NCI-H2196 treated with DMSO at 0.1 percent for 48 hours (cell line): Measurements from ENCODE around the gene IL17RA.

Source experiments
- DNase-seq: peaks from one replicate; lab custom pipeline; 2025; ENCODE audit not compliant: unreplicated experiment; lab: John Stamatoyannopoulos, UW

The IL17RA gene

DNA sequence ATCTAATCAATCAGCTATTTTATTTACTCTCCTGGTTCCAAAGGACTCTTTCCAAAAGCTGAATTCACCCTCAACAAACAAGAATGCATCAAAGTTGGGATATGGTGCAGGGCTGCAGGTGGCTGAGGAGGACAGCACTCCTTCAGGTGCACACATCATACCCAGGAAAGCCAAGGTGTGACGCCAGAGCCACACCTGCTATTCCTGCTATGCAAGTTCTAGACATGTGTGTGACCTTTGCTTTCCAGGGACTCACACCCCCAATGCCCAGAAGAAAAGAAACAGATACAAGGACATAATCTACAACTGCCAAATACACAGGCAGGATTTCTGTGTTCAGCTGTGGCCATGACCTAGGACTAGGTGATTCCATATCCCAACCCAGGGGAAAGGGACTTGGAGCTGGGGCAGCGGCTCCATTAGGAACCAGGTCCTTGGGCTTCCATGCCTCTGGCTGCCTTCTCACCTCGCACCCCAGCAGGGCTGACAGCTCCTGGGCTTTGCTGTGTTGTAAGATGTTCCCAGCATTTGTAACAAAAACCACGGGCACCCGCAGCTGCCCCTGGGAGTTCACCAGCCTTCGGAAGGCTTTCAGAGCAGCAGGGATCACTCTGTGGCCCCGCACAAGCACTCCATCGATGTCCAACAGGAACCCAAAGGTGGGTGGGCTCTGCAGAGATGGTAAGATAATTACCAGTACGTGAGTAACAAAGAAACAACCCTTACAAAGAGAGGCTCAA, 64.4 kb downstream of the IL17RA start:
- no peak for DNase-seq

DNA sequence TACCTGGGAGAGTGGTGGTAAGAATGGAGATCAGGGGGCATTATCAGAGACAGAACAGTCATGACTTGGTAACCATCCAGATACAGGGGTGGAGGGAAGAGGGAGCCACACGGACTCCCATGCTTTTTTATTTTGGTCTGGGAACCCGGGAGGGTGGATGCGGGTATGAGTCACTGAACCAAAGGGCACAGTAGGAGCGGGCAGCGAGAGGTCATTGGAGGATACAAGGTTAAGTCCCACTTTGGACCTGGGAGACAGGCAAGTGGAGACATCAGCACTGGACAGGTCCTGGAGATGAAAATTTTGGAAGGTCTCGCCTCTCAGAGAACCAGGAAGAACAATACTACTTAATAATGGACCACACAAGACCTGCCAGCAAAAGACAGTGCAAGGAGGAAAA, 67.5 kb downstream of the IL17RA start:
- no peak for DNase-seq

DNA sequence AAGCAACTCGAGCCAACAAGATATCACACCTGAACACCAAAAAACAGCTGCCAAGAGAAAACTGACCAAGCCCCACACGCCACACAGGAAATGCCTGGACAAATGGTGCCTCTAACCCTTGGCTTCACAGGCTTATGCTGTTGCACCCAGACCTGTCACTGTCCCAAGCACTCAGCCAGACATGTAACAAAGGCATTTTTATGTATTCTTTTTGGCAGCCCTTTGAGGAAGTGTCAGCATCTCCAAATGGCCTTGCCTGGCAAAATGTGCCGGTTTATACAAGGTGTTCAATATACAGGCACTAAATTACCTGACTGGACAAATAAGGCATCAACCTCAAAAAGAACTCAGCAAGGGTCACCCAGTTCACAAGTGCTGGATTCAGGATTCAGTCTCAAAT, 68.2 kb downstream of the IL17RA start:
- DNase-seq = peak; percentile 35

DNA sequence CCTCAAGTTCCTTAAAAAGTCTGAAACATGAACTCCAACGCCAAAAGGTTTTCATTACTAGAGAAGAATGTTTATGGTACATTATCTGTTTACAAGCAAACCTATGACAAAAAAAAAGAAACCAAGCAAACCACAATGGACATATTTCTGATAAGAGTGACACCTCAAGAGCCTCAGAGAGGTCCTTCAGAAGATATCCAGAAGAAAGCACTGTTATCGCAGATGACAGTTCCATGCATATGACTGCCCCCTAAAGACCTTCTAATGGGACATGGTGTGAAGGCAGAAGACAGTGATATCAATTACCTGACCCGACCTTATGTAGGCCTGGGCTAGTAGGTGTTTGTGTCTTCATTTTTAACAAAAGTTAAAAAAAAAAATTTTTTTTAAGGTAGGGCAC, 71.1 kb downstream of the IL17RA start:
- no peak for DNase-seq

DNA sequence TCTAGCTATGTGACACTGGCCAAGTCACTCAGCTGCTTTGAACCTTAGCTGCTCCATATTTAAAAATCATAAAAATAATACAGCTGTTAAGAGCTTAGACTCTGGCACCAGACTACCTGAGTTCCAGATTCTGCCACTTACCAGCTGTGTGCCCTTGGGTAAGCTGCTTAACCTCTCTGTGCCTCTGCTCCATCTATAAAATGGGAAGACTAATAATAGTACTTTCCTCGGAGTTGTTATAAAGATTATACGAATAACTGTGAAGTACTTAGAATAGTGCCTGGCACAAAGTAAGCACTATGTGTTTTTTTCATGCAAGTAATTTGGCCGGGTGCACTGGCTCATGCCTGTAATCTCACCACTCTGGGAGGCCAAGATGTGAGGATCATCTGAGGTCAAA, 72.9 kb downstream of the IL17RA start:
- no peak for DNase-seq

DNA sequence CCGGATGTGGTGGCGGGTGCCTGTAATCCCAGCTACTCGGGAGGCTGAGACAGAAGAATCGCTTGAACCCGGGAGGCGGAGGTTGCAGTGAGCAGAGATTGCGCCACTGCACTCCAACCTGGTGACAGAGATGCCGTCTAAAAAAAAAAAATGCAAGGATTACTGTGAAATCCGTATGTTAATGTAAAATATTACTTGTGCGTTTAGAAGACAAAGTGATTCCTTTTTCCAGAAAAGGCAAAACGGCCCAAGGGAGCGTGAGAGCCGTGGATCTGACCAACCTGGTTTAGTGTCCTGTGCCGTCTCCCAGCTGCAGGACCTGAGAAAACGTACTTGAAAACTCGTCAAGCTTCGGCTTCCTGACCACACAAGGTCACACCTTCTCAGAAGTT, 73.4 kb downstream of the IL17RA start:
- DNase-seq = no peak

DNA sequence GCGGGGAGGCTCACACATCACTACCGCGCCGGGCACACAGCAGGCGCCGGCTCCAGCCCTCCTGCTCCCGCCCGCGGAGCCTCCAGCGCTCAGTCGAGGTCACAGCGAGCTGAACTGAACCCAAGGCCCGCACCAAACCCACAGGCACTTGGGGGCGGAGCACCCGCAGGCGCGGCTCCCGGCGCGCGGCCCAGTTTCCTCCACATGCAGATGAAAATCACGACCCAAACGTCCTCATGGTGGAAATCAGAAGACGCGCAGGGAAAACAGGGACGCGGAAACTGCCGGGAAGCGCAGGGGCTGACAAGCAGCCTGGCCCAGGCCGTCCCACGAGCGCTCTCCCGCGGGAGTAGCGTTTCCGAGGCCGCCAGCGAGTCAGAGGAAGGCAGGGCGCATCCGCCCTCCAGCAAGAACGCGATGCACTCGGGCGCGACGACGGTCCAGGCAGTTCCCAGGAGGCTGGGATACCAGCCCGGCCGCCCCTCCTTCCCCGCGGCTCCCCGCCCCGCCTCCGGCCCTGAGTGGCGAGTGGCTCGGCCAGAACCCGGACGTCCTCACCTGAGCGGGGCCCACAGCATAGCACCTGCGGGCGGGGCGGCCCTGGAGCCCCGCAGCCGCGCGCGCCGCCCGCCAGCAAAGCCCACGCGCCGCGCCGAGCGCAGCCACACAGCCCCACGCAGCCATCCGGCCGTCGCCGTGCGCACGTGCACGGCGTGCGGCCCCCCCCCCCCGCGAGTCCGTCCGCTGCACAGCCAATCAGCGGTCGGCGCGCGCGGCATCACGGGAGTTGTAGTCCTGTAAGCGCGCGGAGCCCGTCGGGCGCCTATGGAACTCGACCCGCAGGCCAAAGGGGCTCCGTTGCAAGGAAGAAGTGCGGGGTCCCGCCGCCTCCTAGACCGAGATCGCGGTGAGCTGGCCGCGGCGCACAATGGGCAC, 74.0 kb downstream of the IL17RA start, which contains the start of gene HDHD5:
HDHD5 (minus strand) TSS at position 710 of the 936 bp plus-strand sequence; CDS start at position 684, 26 bp downstream.
- DNase-seq = peak; percentile 78

DNA sequence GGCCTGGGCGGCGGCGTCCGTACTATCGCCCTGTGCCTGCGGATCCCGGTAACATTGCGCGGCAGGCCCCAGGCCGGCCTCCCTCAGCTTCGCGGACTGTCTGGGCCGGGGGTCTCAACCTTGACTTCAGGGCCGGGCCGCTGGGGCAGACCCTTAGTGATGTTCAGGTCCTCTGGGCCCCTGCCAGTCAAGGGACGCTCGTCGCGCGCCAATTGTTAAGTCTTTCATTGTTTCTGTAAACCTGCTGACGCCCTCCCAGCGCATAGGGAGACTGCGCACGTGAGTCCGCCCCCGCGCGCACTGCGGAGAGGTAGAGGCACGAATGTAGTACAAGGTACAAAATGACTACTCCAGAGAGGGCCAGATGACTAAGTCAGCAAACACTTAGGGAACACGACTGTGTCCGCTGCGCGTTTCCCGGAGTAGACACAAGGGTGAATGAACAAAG, 74.7 kb downstream of the IL17RA start:
- DNase-seq = peak; percentile 33

DNA sequence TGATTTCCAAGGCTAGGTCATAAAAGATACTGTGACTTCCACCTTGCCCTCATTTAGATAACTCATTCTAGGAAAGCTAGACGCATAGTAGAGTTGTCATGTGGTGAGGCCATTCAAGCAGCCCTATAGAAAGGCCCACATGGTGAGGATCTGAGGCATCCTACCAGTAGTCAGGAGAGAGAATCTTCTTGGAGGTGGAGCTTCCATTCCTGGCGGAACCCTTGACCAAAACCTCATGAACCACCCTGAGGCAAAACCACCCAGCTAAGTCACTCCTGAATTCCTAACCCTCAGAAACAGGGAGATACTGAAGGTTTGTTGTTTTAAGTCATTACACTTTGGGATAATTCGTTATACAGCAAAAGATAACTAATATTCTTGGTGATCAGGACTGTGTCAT, 77.2 kb downstream of the IL17RA start:
- DNase-seq = no peak

DNA sequence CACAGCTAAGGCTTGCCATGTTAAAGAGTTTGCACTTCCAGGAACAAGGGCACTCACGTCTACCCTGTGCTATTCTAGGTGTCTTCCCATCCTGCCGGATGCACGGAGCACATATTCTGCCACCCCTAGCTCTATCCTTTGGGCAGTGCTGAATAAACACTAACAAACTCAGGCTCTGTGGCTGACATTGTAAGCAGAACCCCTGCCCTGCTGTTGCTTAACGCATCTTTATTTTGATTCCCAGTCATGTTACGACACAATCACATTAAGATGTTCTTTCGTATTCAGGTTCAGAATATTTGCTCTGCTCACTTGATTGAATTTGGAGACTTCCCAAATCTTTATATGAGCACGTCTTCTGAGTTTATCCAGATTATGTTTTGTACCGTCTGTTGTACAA, 77.9 kb downstream of the IL17RA start:
- no peak for DNase-seq

DNA sequence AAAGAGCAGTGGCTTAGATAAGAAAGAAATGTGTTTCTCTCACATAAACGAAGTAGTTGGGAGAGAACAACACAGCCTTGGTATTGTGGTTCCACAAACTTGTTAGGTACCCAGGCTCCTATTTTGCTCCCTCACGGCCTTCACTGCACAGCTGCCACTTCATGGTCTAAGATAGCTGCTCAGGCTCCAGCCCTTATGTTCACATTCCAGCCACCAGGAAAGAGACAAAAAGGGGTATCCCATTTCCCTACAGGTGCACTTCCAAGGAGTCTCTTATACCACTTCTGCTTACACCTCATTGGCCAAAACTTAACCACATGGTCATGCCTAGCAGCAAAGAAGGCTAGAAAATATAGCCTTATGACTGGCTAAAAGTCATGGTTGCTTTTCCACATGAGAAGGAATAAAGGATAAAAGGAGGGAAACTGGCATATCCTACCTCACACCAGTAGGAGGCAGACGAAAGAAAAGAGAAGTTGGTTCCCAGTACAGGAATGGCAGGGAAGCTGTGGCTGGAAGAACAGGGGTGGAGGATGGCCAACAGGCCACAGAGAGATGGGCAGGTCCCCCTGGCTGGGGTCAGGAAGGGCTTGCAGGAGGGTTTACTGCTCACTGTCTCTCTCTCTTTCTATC, 79.7 kb downstream of the IL17RA start:
- no peak for DNase-seq
